ENCODE results near the gene AIFM2.

GRCh38 chr10:70145666-70146488, 13.3 kb upstream of the AIFM2 start:
- peak; percentile 24 to 74 (median 68) for TF ChIP-seq CTCF (IDR thresholded peaks at IDR 0.05)
- TF ChIP-seq POLR2A (IDR thresholded peaks at IDR 0.05): peak; percentile 19 to 25

Measured in Peyer's patch (tissue), 4 donors.